PC-9 (cell line): Measurements from ENCODE around the gene LRRC53. TPM values are rescaled to one million over a fixed set of nuclear protein-coding genes. Genes with fewer than 3 reads are reported as not detected.

Source experiments
- BruUV-seq: library from RNA; stranded (reverse); fragments of 400-500 nt; replicated peaks from 2 replicates; lab custom pipeline; 2021; lab: Mats Ljungman, UMichigan
- CTCF ChIA-PET: fragments of 300-600 bp; sonication (Branson Sonifier 250); formaldehyde crosslinking; loops from one replicate; lab custom pipeline; 2022; ENCODE audit warnings: antibody characterized with exemption; lab: Charles Lee
- POLR2A ChIA-PET: fragments of 300-600 bp; sonication (Branson Sonifier 250); formaldehyde crosslinking; loops from one replicate; lab custom pipeline; 2022; ENCODE audit warnings: antibody characterized with exemption; ENCODE audit not compliant: unreplicated experiment; lab: Charles Lee
- DNase-seq, 2 experiments: peaks; one replicate each; pipeline versions ENCODE4 v3.0.0 to v3.0.0-alpha.2; 2015 to 2022; ENCODE audit warnings: mixed read lengths in 1 of 2
- H2AFZ ChIP-seq: fragments of 200-600 bp; sonication (generic); 2 replicates; pipeline ENCODE4 v1.8.1; 2017; ENCODE audit warnings: antibody characterized with exemption
- H3F3A ChIP-seq: fragments of 200-600 bp; sonication (generic); 2 replicates; pipeline ENCODE4 v1.8.1; 2017; ENCODE audit warnings: antibody characterized with exemption, mild to moderate bottlenecking, low read depth; ENCODE audit not compliant: insufficient read depth
- H3K27ac ChIP-seq: fragments of 200-600 bp; sonication (generic); 2 replicates; pipeline ENCODE4 v1.6.1; 2016; ENCODE audit warnings: mixed run types
- H3K27me3 ChIP-seq: fragments of 200-600 bp; sonication (generic); 2 replicates; pipeline ENCODE4 v1.6.1; 2016; ENCODE audit warnings: low read depth, mixed run types; ENCODE audit not compliant: insufficient read depth
- H3K36me3 ChIP-seq: fragments of 200-600 bp; sonication (generic); 2 replicates; pipeline ENCODE4 v1.6.1; 2016; ENCODE audit warnings: low read depth, mixed run types
- H3K4me1 ChIP-seq: fragments of 200-600 bp; sonication (generic); replicated peaks from 2 replicates; pipeline ENCODE4 v1.6.1; 2016; ENCODE audit warnings: mixed run types; ENCODE audit not compliant: insufficient read depth
- H3K4me2 ChIP-seq: fragments of 200-600 bp; sonication (generic); 2 replicates; pipeline ENCODE4 v1.6.1; 2017; ENCODE audit warnings: mixed run types
- H3K4me3 ChIP-seq: fragments of 200-600 bp; sonication (generic); 2 replicates; pipeline ENCODE4 v1.6.1; 2016; ENCODE audit warnings: mixed run types
- H3K79me2 ChIP-seq: fragments of 200-600 bp; sonication (generic); 2 replicates; pipeline ENCODE4 v1.6.1; 2017; ENCODE audit warnings: low read depth, mixed run types
- H3K9me2 ChIP-seq: fragments of 200-600 bp; sonication (generic); 2 replicates; pipeline ENCODE4 v1.8.1; 2017; ENCODE audit warnings: mild to moderate bottlenecking; ENCODE audit not compliant: insufficient read depth
- H3K9me3 ChIP-seq: fragments of 200-600 bp; sonication (generic); 2 replicates; pipeline ENCODE4 v1.8.1; 2016; ENCODE audit warnings: low read depth; ENCODE audit not compliant: insufficient read depth
- H4K20me1 ChIP-seq: fragments of 200-600 bp; sonication (generic); 2 replicates; pipeline ENCODE4 v1.8.1; 2017; ENCODE audit not compliant: insufficient read depth
- EZH2 ChIP-seq: fragments of 200-600 bp; sonication (generic); IDR thresholded peaks from 2 replicates; pipeline ENCODE4 v1.8.0; 2017; ENCODE audit warnings: antibody characterized with exemption, low read depth
- intact Hi-C: fragments of 100-400 bp; cut with micrococcal nuclease; formaldehyde crosslinking; loops from one replicate; pipeline ENCODE4 v1.10.0; 2022; ENCODE audit not compliant: unreplicated experiment
- total RNA-seq: library from RNA; stranded (reverse); gene quantifications from 2 replicates; pipeline ENCODE4 v1.2.3, GENCODE V29; 2021
- TF ChIP-seq, protein P1 (sequence below): fragments of 200-600 bp; sonication (generic); conservative IDR thresholded peaks from 2 replicates; pipeline ENCODE4 v1.6.1; 2017; ENCODE audit warnings: mixed run types, antibody characterized with exemption, mild to moderate bottlenecking, moderate library complexity

Gene LRRC53
- total RNA-seq, 1 experiment from 2014 or later, result not detected

DNA sequence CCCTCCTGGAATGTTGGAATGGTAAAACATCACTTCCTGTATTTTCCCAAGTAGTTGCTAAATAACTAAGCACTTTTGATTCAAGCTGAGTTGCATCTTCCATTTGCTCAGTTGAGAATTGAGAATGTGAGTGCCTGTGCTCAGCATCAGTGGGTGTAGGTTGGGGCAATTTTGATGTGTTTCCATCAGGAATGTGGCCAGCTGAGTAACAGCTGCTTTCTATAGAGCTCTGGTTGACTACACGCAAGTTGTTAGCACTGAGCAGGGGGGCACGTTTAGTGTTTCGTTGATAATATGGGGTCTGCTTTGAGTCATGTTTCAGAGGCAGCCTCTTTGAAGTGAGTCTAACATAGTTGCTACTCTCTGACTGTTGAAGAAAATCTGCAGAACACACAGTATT is 41.5 kb downstream of the LRRC53 start:
- Histone ChIP-seq H3K27me3 (no peaks in the 10 kb centered on the region), H3K9me3 (no peaks in the 10 kb centered on the region), H3K36me3 (no peaks in the 10 kb centered on the region), H3K9me2 (no peaks in the 10 kb centered on the region), H3F3A (no peaks in the 10 kb centered on the region), H3K4me1 (no peaks in the 10 kb centered on the region), H3K4me3 (no peak overlapping the region), H3K79me2 (no peaks in the 10 kb centered on the region), H2AFZ (no peak overlapping the region), H3K4me2 (no peak overlapping the region), H4K20me1 (no peaks in the 10 kb centered on the region), H3K27ac (no peak overlapping the region)
- POLR2A ChIA-PET, result no interaction called here
- BruUV-seq, result no TSS peak
- TF ChIP-seq EZH2, result no peak
- TF ChIP-seq, protein P1, sequence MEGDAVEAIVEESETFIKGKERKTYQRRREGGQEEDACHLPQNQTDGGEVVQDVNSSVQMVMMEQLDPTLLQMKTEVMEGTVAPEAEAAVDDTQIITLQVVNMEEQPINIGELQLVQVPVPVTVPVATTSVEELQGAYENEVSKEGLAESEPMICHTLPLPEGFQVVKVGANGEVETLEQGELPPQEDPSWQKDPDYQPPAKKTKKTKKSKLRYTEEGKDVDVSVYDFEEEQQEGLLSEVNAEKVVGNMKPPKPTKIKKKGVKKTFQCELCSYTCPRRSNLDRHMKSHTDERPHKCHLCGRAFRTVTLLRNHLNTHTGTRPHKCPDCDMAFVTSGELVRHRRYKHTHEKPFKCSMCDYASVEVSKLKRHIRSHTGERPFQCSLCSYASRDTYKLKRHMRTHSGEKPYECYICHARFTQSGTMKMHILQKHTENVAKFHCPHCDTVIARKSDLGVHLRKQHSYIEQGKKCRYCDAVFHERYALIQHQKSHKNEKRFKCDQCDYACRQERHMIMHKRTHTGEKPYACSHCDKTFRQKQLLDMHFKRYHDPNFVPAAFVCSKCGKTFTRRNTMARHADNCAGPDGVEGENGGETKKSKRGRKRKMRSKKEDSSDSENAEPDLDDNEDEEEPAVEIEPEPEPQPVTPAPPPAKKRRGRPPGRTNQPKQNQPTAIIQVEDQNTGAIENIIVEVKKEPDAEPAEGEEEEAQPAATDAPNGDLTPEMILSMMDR, result no peak
- no peak for DNase-seq
- CTCF ChIA-PET, result no interaction called here
- intact Hi-C loops, result no loop called here

DNA sequence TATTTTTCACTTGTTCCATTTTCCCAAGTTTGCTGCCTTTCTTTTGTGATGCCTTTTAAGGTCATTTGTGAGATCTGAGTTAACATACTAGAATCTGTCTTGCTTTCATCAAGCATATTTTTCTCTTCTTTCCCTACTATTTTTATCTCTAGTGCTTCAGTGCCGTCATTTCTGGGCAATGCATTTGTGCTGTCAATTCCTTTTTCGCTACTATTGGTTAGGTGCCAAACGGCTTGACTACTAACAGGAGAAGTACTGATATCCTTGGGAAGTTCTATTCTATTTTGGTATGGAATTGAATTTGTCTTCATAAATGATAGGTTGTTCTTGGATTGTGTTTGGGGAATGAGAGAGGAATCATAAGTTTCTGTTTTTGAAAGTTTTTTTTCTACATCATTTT is 42.2 kb downstream of the LRRC53 start:
- H3K36me3 ChIP-seq, result no peaks in the 10 kb centered on the region
- no peaks in the 10 kb centered on the region for H3F3A ChIP-seq
- H3K4me2 ChIP-seq, result no peak overlapping the region
- no peaks in the 10 kb centered on the region for H3K9me3 ChIP-seq
- POLR2A ChIA-PET, result no interaction called here
- no peak overlapping the region for H2AFZ ChIP-seq
- no peaks in the 10 kb centered on the region for H3K9me2 ChIP-seq
- H3K27ac ChIP-seq, result no peak overlapping the region
- CTCF ChIA-PET, result no interaction called here
- no peaks in the 10 kb centered on the region for H3K79me2 ChIP-seq
- BruUV-seq, result no TSS peak
- no peak for DNase-seq
- H3K4me1 ChIP-seq, result no peaks in the 10 kb centered on the region
- no peaks in the 10 kb centered on the region for H4K20me1 ChIP-seq
- H3K27me3 ChIP-seq, result no peaks in the 10 kb centered on the region
- intact Hi-C loops, result no loop called here
- no peak for TF ChIP-seq EZH2
- TF ChIP-seq, protein P1, result no peak
- no peak overlapping the region for H3K4me3 ChIP-seq

DNA sequence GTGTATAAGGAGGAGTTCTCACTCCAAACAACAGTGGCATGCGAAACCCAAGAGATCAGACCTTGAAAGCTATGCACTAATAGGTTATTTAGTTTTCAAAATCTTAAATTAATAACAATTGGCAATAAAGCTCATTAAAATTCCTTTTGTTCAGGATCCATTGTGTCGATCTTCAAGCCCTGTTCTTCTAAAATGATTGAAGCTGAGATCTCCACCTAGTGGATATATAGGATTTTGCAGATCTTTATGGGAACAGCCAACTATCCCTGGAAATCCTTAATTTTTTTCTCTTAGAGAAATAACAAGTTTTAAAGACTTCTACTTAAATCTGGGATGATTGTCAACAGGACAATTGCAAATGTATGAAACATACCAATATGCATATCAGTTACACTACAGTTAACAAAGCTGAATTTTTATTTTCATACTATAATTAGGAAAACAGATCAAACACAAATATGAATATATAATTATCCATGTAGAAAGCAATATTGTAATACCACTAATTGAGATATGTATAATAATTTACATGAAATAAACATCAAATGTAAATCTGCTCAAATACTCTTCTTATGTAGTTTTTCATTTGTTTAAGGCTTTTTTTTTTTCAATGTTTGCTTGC is 43.3 kb downstream of the LRRC53 start:
- no peak overlapping the region for H3K27ac ChIP-seq
- no peaks in the 10 kb centered on the region for H3K36me3 ChIP-seq
- no peak for DNase-seq
- intact Hi-C loops, result no loop called here
- H2AFZ ChIP-seq, result no peak overlapping the region
- TF ChIP-seq, protein P1, result peak; percentile 85
- TF ChIP-seq EZH2, result no peak
- no peaks in the 10 kb centered on the region for H3F3A ChIP-seq
- ChIA-PET CTCF (interaction anchor here (0.8 kb wide), 1 partner anchor 221 kb away, joined by 3 read pairs; no protein-coding TSS in a partner anchor), POLR2A (no interaction called here)
- no peaks in the 10 kb centered on the region for H4K20me1 ChIP-seq
- no peak overlapping the region for H3K4me2 ChIP-seq
- H3K4me3 ChIP-seq, result no peak overlapping the region
- H3K79me2 ChIP-seq, result no peaks in the 10 kb centered on the region
- H3K27me3 ChIP-seq, result no peaks in the 10 kb centered on the region
- no peaks in the 10 kb centered on the region for H3K4me1 ChIP-seq
- no peaks in the 10 kb centered on the region for H3K9me2 ChIP-seq
- no peaks in the 10 kb centered on the region for H3K9me3 ChIP-seq
- BruUV-seq, result no TSS peak
